ENCODE data around the gene LHFPL3. TPM values are rescaled to one million over a fixed set of nuclear protein-coding genes. Genes with fewer than 3 reads are reported as not detected.
"Not testable (repeated sequence)": the region's sequence is repeated elsewhere in the genome, so short reads cannot be mapped to it uniquely, and the experiment has no call there.

Gene LHFPL3
- total RNA-seq, 4 donors from 2014 or later = not detected

- Histone ChIP-seq H3K9me3 (no peaks in the 10 kb centered on the region), H3K4me1 (no peaks in the 10 kb centered on the region), H3K27ac (no peak overlapping the region), H3K36me3 (no peaks in the 10 kb centered on the region), H3K4me3 (no peak overlapping the region), H3K27me3 (no peaks in the 10 kb centered on the region)
- DNase-seq = no peak
- TF ChIP-seq, protein P1, sequence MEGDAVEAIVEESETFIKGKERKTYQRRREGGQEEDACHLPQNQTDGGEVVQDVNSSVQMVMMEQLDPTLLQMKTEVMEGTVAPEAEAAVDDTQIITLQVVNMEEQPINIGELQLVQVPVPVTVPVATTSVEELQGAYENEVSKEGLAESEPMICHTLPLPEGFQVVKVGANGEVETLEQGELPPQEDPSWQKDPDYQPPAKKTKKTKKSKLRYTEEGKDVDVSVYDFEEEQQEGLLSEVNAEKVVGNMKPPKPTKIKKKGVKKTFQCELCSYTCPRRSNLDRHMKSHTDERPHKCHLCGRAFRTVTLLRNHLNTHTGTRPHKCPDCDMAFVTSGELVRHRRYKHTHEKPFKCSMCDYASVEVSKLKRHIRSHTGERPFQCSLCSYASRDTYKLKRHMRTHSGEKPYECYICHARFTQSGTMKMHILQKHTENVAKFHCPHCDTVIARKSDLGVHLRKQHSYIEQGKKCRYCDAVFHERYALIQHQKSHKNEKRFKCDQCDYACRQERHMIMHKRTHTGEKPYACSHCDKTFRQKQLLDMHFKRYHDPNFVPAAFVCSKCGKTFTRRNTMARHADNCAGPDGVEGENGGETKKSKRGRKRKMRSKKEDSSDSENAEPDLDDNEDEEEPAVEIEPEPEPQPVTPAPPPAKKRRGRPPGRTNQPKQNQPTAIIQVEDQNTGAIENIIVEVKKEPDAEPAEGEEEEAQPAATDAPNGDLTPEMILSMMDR (IDR thresholded peaks at IDR 0.05) = no peak
- TF ChIP-seq POLR2A (IDR thresholded peaks at IDR 0.05) = no peak
Measured at GRCh38 chr7:104679085-104679484, 350.7 kb downstream of the LHFPL3 start.

DNA sequence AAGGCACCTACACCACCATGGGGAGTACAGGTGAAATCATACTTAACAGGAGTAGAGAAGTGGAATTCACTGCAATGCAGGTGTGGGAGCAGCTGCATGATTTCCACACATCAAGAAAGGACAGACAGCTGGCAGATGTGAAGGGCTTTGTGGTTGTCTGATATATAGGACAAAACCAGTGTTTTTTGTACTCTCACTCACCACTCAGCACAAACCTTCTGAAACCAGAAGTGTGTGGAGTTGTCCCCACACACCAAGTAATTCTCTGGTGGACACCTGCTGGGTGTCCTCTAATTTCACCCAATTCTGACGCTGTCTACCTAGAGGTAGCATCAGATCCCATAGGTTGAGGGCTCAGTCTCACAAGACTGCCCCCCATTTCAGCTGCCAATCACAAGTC lies 357.9 kb downstream of the LHFPL3 start:
- Histone ChIP-seq H3K4me3 (no peak overlapping the region), H3K9me3 (no peaks in the 10 kb centered on the region), H3K27ac (no peak overlapping the region), H3K27me3 (no peaks in the 10 kb centered on the region), H3K4me1 (no peaks in the 10 kb centered on the region), H3K36me3 (no peaks in the 10 kb centered on the region)
- no peak for DNase-seq
- TF ChIP-seq, protein P1 (IDR thresholded peaks at IDR 0.05) = no peak
- no peak for TF ChIP-seq POLR2A (IDR thresholded peaks at IDR 0.05)

- DNase-seq = no peak
- TF ChIP-seq, protein P1 (IDR thresholded peaks at IDR 0.05) = no peak
- TF ChIP-seq POLR2A (IDR thresholded peaks at IDR 0.05) = no peak
- H3K36me3 ChIP-seq = no peaks in the 10 kb centered on the region
- no peak overlapping the region for H3K27ac ChIP-seq
- H3K9me3 ChIP-seq = peaks cover 0 to 6% (median 0%) of the 10 kb centered on the region in 4 donors
- H3K4me3 ChIP-seq = no peak overlapping the region
- H3K4me1 ChIP-seq = no peaks in the 10 kb centered on the region
- H3K27me3 ChIP-seq = no peaks in the 10 kb centered on the region
Measured at GRCh38 chr7:104694710-104695109, 366.3 kb downstream of the LHFPL3 start.

- no peaks in the 10 kb centered on the region for H3K36me3 ChIP-seq
- no peak for TF ChIP-seq POLR2A (IDR thresholded peaks at IDR 0.05)
- TF ChIP-seq, protein P1 (IDR thresholded peaks at IDR 0.05) = no peak
- no peaks in the 10 kb centered on the region for H3K4me1 ChIP-seq
- H3K27ac ChIP-seq = no peak overlapping the region
- DNase-seq = no peak
- peaks cover 0 to 6% (median 0%) of the 10 kb centered on the region in 4 donors for H3K9me3 ChIP-seq
- H3K4me3 ChIP-seq = no peak overlapping the region
- H3K27me3 ChIP-seq = no peaks in the 10 kb centered on the region
Measured at GRCh38 chr7:104695563-104695962, 367.2 kb downstream of the LHFPL3 start.

DNA sequence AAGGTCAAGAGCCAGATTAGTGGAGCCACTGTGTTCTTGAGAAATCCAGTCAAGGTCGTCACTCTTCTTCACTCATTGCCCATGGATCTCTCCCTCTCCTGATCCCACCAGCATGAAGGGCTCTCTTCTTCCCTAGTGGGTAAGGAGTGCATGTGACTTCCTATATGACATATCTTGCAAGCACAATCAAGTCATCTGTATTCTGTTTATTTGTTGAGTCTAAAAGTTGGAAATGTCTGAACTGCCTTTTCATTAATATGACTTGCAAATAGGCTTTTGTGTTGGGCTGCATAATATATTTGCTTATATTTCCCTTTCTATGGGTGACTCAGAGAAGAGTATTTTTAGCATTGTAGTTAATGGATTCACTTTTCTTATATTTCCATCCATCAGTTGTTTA lies 371.9 kb downstream of the LHFPL3 start:
- Histone ChIP-seq H3K27me3 (no peaks in the 10 kb centered on the region), H3K36me3 (no peaks in the 10 kb centered on the region), H3K4me1 (no peaks in the 10 kb centered on the region), H3K4me3 (no peak overlapping the region), H3K27ac (no peak overlapping the region), H3K9me3 (no peaks in the 10 kb centered on the region)
- no peak for DNase-seq
- TF ChIP-seq, protein P1 (IDR thresholded peaks at IDR 0.05) = no peak
- TF ChIP-seq POLR2A (IDR thresholded peaks at IDR 0.05) = no peak

- not testable (repeated sequence) for H3K27ac ChIP-seq, H3K27me3 ChIP-seq, H3K9me3 ChIP-seq, H3K4me1 ChIP-seq, H3K36me3 ChIP-seq, H3K4me3 ChIP-seq, DNase-seq
Measured at GRCh38 chr7:104721027-104721426, 392.6 kb downstream of the LHFPL3 start.

All from Peyer's patch (tissue), 4 donors.